SK-N-DZ (cell line): Measurements from ENCODE around the gene TMEM222.

ENCODE experiments used
- DNase-seq: peaks from one replicate; pipeline ENCODE4 v3.0.0-alpha.2; 2015; ENCODE audit warnings: low spot score

The TMEM222 gene

GRCh38 chr1:27341525-27342252 lies 19.7 kb downstream of the TMEM222 start, which contains the start of gene SYTL1:
Gene SYTL1, plus strand, starts transcription at chr1:27342022. Its CDS starts 3,313 bp downstream, at chr1:27345335.
- peak; percentile 38 for DNase-seq

GRCh38 chr1:27342391-27342777 lies 20.4 kb downstream of the TMEM222 start:
- DNase-seq, result no peak

- no peak for DNase-seq
Observed at GRCh38 chr1:27342778-27343638, 21.0 kb downstream of the TMEM222 start.

DNA sequence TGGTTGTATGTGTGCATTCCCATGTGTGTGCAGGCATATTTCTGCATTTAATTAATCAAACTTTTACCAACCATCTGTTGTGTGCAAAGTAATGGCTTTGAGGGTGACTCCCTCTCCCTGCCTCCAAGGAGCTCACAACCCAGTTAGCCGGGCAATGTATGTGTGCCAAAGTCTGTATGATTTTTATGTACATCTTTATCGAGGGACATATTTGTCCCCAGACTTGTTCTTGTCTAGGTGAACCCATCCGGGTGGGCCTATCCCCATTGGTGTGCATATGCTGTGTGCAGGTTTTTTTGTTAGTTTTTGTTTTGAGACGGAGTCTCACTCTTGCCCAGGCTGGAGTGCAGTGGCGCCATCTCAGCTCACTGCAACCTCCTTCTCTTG lies 21.7 kb downstream of the TMEM222 start:
- DNase-seq, result no peak

DNA sequence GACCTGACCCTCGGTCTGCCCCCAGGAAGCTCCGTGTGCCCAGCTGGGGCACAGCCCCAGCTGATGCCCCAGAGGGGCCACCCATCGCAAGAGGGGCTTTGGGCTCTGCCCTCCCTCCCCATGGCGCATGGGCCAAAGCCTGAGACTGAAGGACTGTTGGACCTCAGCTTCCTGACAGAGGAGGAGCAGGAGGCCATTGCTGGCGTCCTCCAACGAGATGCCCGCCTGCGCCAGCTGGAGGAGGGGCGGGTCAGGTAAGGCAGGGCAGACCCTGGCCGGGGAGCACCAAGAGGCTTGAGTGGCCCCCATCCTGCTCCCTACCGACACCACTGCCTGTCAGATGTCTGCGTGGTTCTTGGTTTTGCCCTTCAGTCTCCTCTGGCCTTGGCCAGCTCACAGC lies 23.3 kb downstream of the TMEM222 start:
- DNase-seq, result no peak

- DNase-seq, result no peak
Observed at GRCh38 chr1:27346357-27346756, 24.4 kb downstream of the TMEM222 start.

DNA sequence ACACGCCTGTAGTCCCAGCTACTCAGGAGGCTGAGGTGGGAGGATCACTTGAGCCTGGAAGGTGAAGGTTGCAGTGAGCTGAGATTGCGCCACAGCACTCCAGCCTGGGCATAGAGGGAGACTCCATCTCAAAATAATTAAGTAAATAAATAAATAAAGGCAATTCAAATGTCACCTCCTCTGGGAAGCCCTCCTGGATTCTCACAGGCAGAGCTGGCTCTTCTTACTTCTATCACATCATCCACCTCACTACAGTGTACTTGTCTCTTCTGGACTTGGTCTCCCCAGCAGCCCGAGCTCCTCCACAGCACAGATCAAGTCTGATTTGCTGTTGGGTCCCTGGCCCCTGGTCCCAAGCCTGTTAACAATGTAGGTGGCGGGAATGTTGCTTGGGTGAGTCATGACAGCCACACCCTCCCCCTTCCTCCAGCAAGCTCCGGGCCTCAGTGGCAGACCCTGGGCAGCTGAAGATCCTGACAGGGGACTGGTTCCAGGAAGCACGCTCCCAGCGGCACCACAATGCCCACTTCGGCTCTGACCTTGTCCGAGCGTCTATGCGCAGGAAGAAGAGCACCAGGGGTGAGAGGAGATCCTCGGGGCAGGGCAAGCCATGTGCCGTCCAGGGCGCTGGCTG lies 25.1 kb downstream of the TMEM222 start:
- DNase-seq, result no peak

GRCh38 chr1:27348861-27349783 lies 27.2 kb downstream of the TMEM222 start:
- DNase-seq, result peak; percentile 37

DNA sequence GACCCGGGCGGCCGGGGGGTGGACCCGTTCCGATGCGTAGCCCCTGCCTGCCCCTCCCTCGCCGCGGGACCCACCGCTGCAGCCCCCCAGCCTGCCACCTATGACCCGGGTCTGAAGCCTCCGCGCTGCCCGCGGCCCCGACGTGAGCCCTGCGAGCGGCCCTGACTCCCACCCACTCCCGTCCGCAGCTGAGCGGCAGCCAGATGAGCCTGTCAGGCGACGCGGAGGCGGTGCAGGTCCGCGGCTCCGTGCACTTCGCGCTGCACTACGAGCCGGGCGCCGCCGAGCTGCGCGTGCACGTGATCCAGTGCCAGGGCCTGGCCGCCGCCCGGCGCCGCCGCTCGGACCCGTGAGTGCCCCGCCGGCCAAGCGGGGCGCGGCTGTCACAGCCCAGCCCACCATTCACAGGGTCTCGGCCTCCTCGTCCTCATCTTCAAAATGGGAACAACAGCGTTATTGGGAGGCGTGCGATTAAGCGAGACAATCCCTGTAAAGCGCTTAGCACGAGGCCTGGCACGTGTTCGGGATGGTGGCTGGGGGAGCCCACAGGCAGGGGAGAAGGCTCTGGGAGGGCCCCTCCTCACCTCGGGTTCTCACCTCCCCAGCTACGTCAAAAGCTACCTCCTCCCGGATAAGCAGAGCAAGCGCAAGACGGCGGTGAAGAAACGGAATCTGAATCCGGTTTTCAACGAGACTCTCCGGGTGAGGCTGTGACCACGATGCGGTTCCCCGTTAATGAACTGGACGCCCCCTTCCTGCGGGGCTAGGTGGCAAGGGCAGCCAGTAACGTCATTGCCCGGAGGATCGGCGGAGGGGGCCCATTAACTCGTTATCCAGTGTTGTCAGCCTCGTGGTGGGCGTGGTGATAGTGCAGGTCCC lies 28.1 kb downstream of the TMEM222 start:
- DNase-seq, result peak; percentile 61

- DNase-seq, result peak; percentile 88
Observed at GRCh38 chr1:27350663-27351540, 28.9 kb downstream of the TMEM222 start.

DNA sequence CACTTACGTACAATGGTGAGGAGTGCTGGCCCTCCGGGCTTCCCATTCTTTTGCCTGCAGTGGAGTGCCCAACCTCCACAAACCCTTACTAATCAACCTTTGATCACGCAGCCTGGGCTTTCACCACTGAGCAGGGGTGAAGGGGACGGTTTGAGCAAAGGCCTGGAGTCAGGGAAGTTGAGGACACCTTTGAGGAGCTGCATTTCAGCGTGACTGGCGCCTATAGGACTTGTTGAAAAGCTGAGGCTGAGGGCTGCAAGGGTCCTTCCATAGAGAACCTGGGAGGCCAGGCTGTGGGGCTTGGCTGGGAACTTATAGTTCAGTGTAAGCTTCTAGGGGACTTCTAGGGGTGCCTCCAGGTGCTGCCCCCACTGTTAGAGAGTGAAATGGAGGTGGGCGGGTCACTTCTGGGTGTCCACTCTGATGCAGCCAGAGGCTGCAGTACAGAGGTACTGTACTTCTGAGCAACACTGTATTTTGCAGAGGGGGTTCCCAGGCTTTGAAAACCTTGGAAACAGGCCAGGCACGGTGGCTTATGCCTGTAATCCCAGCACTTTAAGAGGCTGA lies 29.7 kb downstream of the TMEM222 start:
- no peak for DNase-seq

GRCh38 chr1:27353166-27353565 lies 31.2 kb downstream of the TMEM222 start:
- no peak for DNase-seq

DNA sequence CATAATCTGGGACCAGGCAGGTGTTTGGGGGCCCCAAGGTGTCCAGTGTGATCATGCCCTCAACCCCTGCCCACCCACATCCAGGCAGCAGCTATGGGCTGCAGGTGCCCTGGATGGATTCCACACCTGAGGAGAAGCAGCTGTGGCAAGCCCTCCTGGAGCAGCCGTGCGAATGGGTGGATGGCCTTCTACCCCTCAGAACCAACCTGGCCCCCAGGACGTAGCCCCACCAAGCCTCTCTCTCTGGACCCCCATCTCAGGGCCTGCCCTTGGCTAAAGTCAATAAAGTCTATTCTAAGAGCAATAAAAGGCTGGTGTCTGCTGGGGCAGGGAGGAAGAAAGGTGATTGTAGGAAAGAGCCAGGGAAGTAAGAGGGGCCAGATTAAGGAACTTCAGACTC lies 31.7 kb downstream of the TMEM222 start:
- DNase-seq, result no peak

GRCh38 chr1:27355683-27356082 lies 33.7 kb downstream of the TMEM222 start:
- no peak for DNase-seq

DNA sequence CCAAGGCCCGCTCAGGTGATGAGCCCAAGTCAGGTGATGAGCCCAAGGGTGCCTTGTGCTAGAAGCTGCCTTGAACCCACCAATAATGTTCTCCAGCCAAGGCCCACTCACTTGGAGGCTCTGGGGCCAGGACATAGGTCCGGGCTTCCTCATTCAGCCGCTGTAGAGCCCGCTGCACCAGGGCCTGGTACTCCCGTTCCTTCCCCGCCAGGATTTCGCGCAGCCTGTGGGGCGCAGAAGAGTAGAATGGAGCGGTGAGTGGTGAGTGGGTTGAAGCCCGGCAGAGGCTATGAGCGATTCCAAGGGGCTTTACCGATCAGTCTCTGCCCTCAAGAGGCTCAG lies 34.3 kb downstream of the TMEM222 start:
- no peak for DNase-seq

DNA sequence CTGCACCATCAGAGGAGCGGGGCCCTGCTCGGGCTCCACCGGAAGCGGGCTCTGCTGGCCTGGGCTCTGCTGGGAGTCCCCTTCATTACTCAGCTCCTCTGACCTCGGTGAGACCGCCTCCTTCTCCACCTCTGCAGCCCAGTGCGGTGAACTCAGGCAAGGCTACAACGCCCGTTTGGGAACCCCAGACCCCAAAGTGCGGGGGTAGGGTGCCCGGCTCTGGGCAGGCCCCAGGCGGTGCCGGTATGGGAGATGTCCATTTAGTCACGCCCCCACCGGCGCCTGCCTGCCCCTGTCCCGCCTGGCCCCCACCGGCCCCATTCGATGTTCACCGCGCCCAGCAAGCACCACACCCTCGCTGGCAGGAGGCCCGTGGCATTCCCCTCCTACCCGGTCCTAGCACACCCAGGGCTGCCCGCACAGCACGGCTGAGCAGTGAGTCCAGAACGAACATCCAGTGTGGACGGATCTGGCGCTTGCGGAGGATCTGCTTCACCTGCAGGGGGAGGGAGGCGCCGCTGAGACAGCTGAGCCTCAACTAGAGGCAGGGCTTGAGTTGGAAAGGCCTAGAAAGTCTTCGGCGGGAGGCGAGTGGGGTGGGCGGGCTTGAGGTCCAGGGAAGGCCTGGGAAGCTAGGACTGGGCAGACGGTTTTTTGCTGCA lies 34.8 kb downstream of the TMEM222 start:
- no peak for DNase-seq

DNA sequence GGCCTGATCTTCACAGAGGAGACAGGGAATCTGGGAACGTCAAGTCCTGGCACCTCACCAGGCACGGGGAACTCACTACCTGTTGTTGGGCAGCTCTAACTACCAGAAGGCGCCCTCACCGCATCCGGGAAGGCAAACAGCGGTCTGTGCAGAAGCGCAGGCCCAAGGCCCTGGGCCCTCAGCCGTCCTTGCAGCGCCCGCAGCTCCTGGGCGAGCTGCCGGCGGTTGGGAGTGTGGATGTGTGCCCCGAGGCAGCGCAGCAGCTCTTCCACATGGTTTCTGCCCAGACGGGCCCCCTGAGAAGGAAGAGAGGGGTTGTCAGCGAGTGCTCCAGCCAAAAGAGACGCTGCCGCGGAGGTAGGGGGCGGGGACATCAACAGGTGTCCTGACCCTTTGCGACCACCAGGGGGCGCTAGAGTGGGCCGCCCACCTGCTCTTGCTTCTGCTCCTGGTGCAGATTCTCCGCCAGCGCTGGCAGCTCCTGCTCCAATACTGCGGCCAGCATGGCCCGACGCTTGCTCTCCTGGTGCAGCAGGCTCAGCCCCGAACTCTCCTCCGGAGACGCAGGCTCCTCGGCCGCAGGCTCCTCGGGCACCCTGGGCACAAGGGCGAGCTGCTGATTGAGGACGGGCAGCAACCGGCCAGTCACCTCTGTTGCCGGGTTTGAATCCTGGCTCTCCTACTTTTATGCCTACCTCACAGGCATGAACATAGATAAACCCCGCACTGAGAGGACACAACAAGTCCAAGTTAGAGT lies 35.5 kb downstream of the TMEM222 start:
- DNase-seq, result peak; percentile 58
